CD8-positive, alpha-beta memory T cell (primary cell): ENCODE data around the gene ZBTB22. TPM values are rescaled to one million over a fixed set of nuclear protein-coding genes. Genes with fewer than 3 reads are reported as not detected.

Experiments
- CTCF ChIA-PET: fragments of 350-600 bp; sonication (Branson Sonifier 250); formaldehyde crosslinking; loops from one replicate; lab custom pipeline; 2021; ENCODE audit warnings: antibody characterized with exemption; lab: Charles Lee
- POLR2A ChIA-PET: fragments of 350-600 bp; sonication (Branson Sonifier 250); formaldehyde crosslinking; loops from one replicate; lab custom pipeline; 2021; ENCODE audit warnings: antibody characterized with exemption; lab: Charles Lee
- DNase-seq, 5 donors: peaks; one replicate each; pipeline versions ENCODE4 v3.0.0 to v3.0.0-alpha.2; 2020 to 2022; ENCODE audit warnings: mixed read lengths in 1 of 5
- H3K27ac ChIP-seq: one replicate; pipeline ENCODE4 v1.7.0; 2013; ENCODE audit warnings: low read depth, mild to moderate bottlenecking, low read length, moderate library complexity
- H3K27me3 ChIP-seq: 2 replicates; pipeline ENCODE4 v1.7.0; 2013; ENCODE audit warnings: low read length, mild to moderate bottlenecking; ENCODE audit not compliant: insufficient read depth, poor library complexity, severe bottlenecking
- H3K36me3 ChIP-seq: 2 replicates; pipeline ENCODE4 v1.7.0; 2013; ENCODE audit warnings: mild to moderate bottlenecking, low read length, moderate library complexity; ENCODE audit not compliant: insufficient read depth
- H3K4me1 ChIP-seq: 2 replicates; pipeline ENCODE4 v1.7.0; 2013; ENCODE audit warnings: mild to moderate bottlenecking, low read length, moderate library complexity; ENCODE audit not compliant: insufficient read depth
- H3K4me3 ChIP-seq: 2 replicates; pipeline ENCODE4 v1.7.0; 2013; ENCODE audit warnings: mild to moderate bottlenecking, low read length
- H3K9me3 ChIP-seq: 2 replicates; pipeline ENCODE4 v1.7.0; 2013; ENCODE audit warnings: mild to moderate bottlenecking, low read length
- H3K27ac Mint-ChIP-seq, 8 donors: one replicate each; pipeline ENCODE4 v1.8.0; 2020 to 2021; ENCODE audit warnings: mixed read lengths in 8 of 8, mild to moderate bottlenecking in 6 of 8, inconsistent platforms in 3 of 8, moderate library complexity in 3 of 8
- H3K27me3 Mint-ChIP-seq, 2 donors: one replicate each; pipeline ENCODE4 v1.8.0; 2020 to 2021; ENCODE audit warnings: mixed read lengths in 2 of 2, mild to moderate bottlenecking in 1 of 2, moderate library complexity in 1 of 2
- H3K36me3 Mint-ChIP-seq, 3 donors: one replicate each; pipeline ENCODE4 v1.8.0; 2020 to 2021; ENCODE audit warnings: mixed read lengths in 3 of 3, inconsistent platforms in 1 of 3, mild to moderate bottlenecking in 1 of 3
- H3K4me1 Mint-ChIP-seq, 3 donors: one replicate each; pipeline ENCODE4 v1.8.0; 2020 to 2021; ENCODE audit warnings: mixed read lengths in 3 of 3, inconsistent platforms in 1 of 3, mild to moderate bottlenecking in 1 of 3
- H3K4me3 Mint-ChIP-seq, 7 donors: one replicate each; pipeline ENCODE4 v1.8.0; 2020 to 2021; ENCODE audit warnings: mixed read lengths in 7 of 7, mild to moderate bottlenecking in 6 of 7, moderate library complexity in 4 of 7, inconsistent platforms in 2 of 7
- H3K9me3 Mint-ChIP-seq, 5 donors: one replicate each; pipeline ENCODE4 v1.8.0; 2020 to 2022; ENCODE audit warnings: mixed read lengths in 5 of 5, mild to moderate bottlenecking in 3 of 5, moderate library complexity in 2 of 5, inconsistent platforms in 1 of 5
- polyA plus RNA-seq: library from polyadenylated mRNA; unstranded; fragments of 300-500 nt; fragmentation: Illumina TruSeq; gene quantifications from one replicate; pipeline ENCODE4 v1.2.3, GENCODE V29; 2021
- total RNA-seq, 2 experiments: library from RNA; stranded (reverse); gene quantifications; one replicate each; pipeline ENCODE4 v1.2.3, GENCODE V29; 2021

ZBTB22 gene
- total and polyA plus RNA-seq, 3 experiments from 2014 or later: 6.9 to 12.7 (median 7.8) TPM

DNA sequence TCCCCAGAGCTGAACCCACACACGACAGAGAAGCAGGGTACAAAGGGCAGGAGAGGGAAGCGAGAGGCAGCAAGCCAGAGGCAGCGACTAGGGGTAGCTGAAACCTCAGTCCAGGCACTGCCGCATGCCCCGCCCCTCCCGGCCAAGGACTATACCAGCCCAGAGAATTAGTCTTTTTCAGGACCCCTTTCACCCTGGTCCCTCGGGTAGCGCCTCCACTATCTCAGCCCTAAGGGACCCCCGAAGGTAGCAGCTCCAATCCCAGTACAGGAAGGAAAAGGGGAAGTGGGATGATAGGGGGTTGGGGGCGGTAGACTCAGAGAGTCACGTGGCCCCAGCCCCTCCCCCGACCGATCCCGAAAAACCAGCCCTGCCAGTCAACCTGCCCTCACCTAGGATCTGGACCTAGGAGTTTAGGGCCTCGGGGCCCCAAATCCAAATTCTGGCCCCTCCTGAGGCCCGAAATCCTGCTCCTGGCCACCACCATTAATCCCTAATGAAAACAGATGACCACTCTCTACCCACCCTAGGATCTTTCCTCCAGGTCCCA, 20.1 kb downstream of the ZBTB22 start:
- peaks cover 11% of the 10 kb centered on the region for H3K4me1 ChIP-seq
- Mint-ChIP-seq H3K4me3 (peak overlapping the region; percentile 52 to 99 (median 98)), H3K9me3 (no peaks in the 10 kb centered on the region), H3K36me3 (peaks cover 0 to 73% (median 11%) of the 10 kb centered on the region in 3 donors), H3K27me3 (peaks cover 0 to 5% of the 10 kb centered on the region in 2 donors), H3K27ac (peak overlapping the region; percentile 54 to 96 (median 85)), H3K4me1 (peaks cover 31 to 44% (median 31%) of the 10 kb centered on the region in 3 donors)
- peaks cover 16% of the 10 kb centered on the region for H3K36me3 ChIP-seq
- POLR2A ChIA-PET: interaction anchor here (0.8 to 2.7 kb wide), 4 partner anchors 19 to 26 kb away, joined by 3 to 22 read pairs (median 5); partner anchors contain the start of genes B3GALT4, RPS18 and VPS52
- no peaks in the 10 kb centered on the region for H3K9me3 ChIP-seq
- CTCF ChIA-PET: interaction anchor here (1.6 to 4.2 kb wide), 2 partner anchors 20 to 26 kb away, joined by 4 to 33 read pairs; partner anchors contain the start of genes B3GALT4, RPS18 and VPS52
- no peak for DNase-seq
- peak overlapping the region; percentile 54 for H3K27ac ChIP-seq
- no peak overlapping the region for H3K4me3 ChIP-seq
- no peaks in the 10 kb centered on the region for H3K27me3 ChIP-seq

DNA sequence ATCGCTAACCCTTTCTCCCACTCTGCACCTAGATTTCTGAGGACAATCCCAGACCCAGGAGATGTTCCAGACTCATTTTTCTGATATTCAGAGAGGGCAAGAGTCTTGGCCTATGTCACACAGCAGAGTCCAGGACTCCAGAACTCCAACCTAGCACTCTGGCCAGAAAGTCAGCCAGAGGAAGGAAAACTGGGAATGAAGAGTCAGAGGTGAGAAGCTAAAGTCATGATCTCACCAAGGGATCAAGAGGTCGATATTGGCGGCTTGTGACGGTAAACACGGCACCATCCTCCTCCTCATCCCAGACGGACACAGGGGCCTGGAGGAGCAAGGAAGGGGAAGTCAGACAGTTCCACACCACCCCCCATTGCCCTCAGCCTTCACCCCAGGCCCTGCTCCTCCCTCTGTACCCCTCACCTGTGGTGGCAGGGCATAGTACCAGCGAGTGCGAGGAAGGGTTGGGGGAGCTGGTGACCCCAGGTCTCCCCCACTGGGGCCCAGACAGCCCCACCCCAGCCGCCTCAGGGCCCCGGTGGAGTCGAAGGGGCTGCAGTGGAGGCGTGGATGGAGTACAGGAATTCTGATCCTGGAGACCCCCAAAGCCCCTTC, 20.6 kb downstream of the ZBTB22 start:
- Mint-ChIP-seq H3K4me3 (peak overlapping the region; percentile 52 to 99 (median 98)), H3K9me3 (no peaks in the 10 kb centered on the region), H3K27ac (peak overlapping the region; percentile 16 to 89 (median 76)), H3K36me3 (peaks cover 0 to 73% (median 13%) of the 10 kb centered on the region in 3 donors), H3K27me3 (peaks cover 0 to 5% of the 10 kb centered on the region in 2 donors), H3K4me1 (peaks cover 31 to 43% (median 31%) of the 10 kb centered on the region in 3 donors)
- no peak for DNase-seq
- CTCF ChIA-PET: interaction anchor here (1.6 to 4.2 kb wide), 2 partner anchors 19 to 25 kb away, joined by 4 to 33 read pairs; partner anchors contain the start of genes B3GALT4, RPS18 and VPS52
- no peak overlapping the region for H3K4me3 ChIP-seq
- H3K27me3 ChIP-seq: no peaks in the 10 kb centered on the region
- H3K9me3 ChIP-seq: no peaks in the 10 kb centered on the region
- H3K36me3 ChIP-seq: peaks cover 22% of the 10 kb centered on the region
- POLR2A ChIA-PET: interaction anchor here (0.8 to 1.4 kb wide), 2 partner anchors 20 to 25 kb away, joined by 3 to 6 read pairs; partner anchors contain the start of genes B3GALT4, RPS18 and VPS52
- H3K27ac ChIP-seq: peak overlapping the region; percentile 54
- H3K4me1 ChIP-seq: peaks cover 11% of the 10 kb centered on the region

DNA sequence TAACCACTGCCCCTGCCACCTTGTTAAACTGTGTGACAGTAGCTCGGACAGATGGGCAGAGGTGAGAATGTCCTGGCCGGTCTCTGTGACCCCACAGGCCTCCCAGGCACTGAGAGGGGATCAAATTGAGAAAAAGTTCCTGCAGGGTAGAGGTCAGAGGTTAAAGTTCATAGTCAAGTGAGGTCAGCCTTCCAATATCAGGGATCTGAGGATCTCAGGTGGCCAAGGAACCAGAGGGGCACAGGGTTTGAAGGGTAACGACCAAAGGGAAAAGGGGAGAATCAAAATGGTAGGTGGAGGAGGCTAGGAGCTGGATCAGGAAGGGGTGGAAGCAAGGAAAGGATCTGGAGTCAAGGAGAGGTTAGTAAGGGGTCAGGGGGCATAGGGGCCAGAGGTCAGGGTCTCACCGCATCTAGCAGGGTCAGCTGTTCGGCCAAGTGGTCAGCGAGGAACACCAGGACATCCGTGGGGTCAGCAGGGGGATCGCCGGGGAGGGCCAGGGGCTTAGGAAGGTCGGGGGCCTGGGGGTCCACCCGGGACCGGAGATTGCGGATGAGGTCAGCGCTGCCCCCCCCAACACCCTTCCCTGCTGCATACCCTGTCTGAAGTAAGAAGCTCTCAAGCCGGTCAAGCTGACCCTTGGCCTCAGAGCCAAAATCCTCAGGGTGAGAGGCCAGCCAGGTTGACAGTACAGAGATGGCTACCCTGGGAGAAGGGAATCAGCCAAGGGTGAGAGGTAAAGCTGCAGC, 21.7 kb downstream of the ZBTB22 start:
- Mint-ChIP-seq H3K36me3 (peaks cover 0 to 74% (median 15%) of the 10 kb centered on the region in 3 donors), H3K27ac (peak overlapping the region in 6 of 8 donors; percentile 26 to 85 (median 62)), H3K9me3 (no peaks in the 10 kb centered on the region), H3K4me1 (peaks cover 29 to 41% (median 34%) of the 10 kb centered on the region in 3 donors), H3K4me3 (peak overlapping the region in 4 of 7 donors; percentile 74 to 99 (median 91)), H3K27me3 (peaks cover 0 to 5% of the 10 kb centered on the region in 2 donors)
- Histone ChIP-seq H3K36me3 (peaks cover 27% of the 10 kb centered on the region), H3K27me3 (no peaks in the 10 kb centered on the region), H3K4me3 (no peak overlapping the region), H3K9me3 (no peaks in the 10 kb centered on the region), H3K4me1 (peaks cover 11% of the 10 kb centered on the region), H3K27ac (no peak overlapping the region)
- ChIA-PET CTCF (interaction anchor here (0.6 to 4.2 kb wide), 2 partner anchors 18 to 48 kb away, joined by 3 to 33 read pairs; partner anchors contain the start of gene B3GALT4), POLR2A (interaction anchor here (1.4 kb wide), 1 partner anchor 24 kb away, joined by 3 read pairs; the partner anchor contains the start of genes RPS18 and VPS52)
- no peak for DNase-seq

DNA sequence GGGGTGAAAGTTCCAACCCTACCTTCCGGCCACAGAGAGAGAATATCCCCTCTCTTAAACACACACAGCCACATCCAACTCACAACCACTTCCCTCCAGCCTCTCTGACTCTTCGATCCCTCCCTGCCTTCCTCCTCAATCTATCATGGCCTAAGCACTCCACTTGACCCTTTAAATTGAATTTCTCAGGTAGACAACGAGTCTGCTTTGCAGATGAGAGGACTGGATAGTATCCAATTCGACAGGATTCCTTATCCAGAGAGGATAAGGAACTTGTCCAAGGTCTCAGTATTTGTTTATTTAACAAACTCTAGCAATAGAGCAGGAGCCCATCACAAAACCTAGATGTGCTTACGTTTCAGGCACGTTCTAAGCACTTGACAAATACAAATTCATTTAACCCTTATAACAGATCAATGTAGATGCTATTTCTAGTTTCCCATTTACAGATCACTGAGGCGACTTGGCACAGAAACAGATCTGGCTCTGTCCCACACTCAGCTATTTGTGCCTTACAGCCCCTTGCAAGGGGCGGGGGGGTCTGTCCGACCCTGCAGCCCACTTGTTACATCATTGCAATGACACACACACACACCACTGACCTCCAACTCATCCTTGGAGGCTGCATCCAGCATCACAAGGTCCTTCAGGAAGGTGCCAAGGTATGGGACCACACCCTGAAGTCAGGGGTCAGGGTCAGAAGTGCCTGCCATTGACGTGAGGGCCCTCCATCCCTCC, 23.3 kb downstream of the ZBTB22 start:
- no peak overlapping the region for H3K27ac ChIP-seq
- DNase-seq: no peak
- Mint-ChIP-seq H3K4me3 (peak overlapping the region in 2 of 7 donors; percentile 10 to 32), H3K9me3 (no peaks in the 10 kb centered on the region), H3K4me1 (peaks cover 34 to 45% (median 39%) of the 10 kb centered on the region in 3 donors), H3K27me3 (peaks cover 0 to 1% of the 10 kb centered on the region in 2 donors), H3K36me3 (peaks cover 0 to 70% (median 14%) of the 10 kb centered on the region in 3 donors), H3K27ac (peak overlapping the region in 5 of 8 donors; percentile 39 to 92 (median 60))
- peaks cover 27% of the 10 kb centered on the region for H3K36me3 ChIP-seq
- no peaks in the 10 kb centered on the region for H3K27me3 ChIP-seq
- ChIA-PET CTCF (no interaction called here), POLR2A (no interaction called here)
- no peaks in the 10 kb centered on the region for H3K9me3 ChIP-seq
- peaks cover 18% of the 10 kb centered on the region for H3K4me1 ChIP-seq
- no peak overlapping the region for H3K4me3 ChIP-seq

DNA sequence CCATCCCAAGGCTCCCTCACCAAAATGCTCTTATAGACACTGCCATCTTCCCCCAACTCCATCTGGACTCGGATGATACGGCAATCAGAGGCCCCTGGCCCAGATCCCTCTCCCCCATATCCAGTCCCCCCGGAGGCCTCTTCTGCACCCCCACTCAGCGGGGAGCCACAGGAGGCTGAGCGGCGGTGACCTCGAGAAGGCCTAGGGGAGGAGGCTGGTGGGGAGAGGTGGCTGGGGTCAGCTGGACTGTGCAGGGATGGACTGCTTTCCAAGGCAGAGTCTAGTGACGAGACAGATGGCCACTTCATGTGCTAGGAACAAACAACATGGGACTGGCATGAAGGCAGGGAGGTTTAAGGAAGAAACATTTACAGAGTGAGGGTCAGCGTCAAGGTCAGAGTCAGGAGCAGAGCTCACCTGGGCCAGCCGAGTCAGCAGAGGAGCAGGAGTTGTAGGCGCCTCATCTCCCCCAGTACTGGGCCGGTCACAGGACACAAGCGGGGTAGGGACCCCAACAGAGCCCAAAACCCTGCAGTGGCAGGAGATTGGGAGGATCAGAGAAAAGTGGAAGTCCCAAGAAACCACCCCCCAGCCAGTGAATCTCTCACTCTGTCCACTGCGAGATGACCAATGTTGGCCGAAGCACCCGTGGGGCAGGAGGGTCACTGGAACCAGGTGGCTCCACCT, 24.4 kb downstream of the ZBTB22 start:
- ChIA-PET CTCF (interaction anchor here (1.3 to 2.0 kb wide), 2 partner anchors 15 to 52 kb away, joined by 4 to 5 read pairs; no protein-coding TSS in a partner anchor), POLR2A (interaction anchor here (0.9 kb wide), 1 partner anchor 16 kb away, joined by 3 read pairs; no protein-coding TSS in a partner anchor)
- no peak overlapping the region for H3K4me3 ChIP-seq
- Mint-ChIP-seq H3K9me3 (no peaks in the 10 kb centered on the region), H3K27ac (peak overlapping the region in 2 of 8 donors; percentile 70 to 88), H3K27me3 (peaks cover 0 to under 1% of the 10 kb centered on the region in 2 donors), H3K4me1 (peaks cover 42 to 53% (median 46%) of the 10 kb centered on the region in 3 donors), H3K4me3 (peak overlapping the region in 1 of 7 donors; percentile 38), H3K36me3 (peaks cover 3 to 72% (median 15%) of the 10 kb centered on the region in 3 donors)
- no peaks in the 10 kb centered on the region for H3K9me3 ChIP-seq
- H3K27ac ChIP-seq: no peak overlapping the region
- H3K27me3 ChIP-seq: no peaks in the 10 kb centered on the region
- H3K36me3 ChIP-seq: peaks cover 27% of the 10 kb centered on the region
- peaks cover 24% of the 10 kb centered on the region for H3K4me1 ChIP-seq
- DNase-seq: no peak

DNA sequence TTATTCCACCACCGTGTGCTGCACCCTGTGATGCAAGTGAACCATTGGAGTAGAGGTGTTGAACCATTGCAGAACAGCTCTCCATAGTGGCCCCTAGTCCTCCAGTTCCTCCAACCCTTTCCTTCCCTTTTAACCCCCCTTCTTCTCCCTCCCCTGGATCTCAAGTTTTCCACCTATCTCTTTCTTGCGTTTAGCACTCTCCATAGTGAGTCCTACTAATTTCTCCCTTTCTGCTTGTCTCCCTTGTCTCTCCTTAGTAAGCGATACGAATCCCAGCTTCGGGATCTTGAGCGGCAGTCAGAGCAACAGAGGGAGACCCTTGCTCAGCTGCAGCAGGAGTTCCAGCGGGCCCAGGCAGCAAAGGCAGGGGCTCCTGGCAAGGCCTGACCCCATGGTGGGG, 27.1 kb downstream of the ZBTB22 start:
- Mint-ChIP-seq H3K27me3 (no peaks in the 10 kb centered on the region), H3K9me3 (no peaks in the 10 kb centered on the region), H3K36me3 (peaks cover 6 to 77% (median 17%) of the 10 kb centered on the region in 3 donors), H3K4me3 (peak overlapping the region; percentile 89 to 99 (median 97)), H3K4me1 (peaks cover 37 to 52% (median 49%) of the 10 kb centered on the region in 3 donors), H3K27ac (peak overlapping the region in 7 of 8 donors; percentile 79 to 99 (median 95))
- peak overlapping the region; percentile 99 for H3K4me3 ChIP-seq
- no peaks in the 10 kb centered on the region for H3K9me3 ChIP-seq
- ChIA-PET POLR2A (interaction anchor here (2.8 to 3.6 kb wide), 4 partner anchors 9 to 54 kb away, joined by 20 to 43 read pairs (median 38); partner anchors contain the start of genes B3GALT4, RGL2, RPS18 and VPS52), CTCF (interaction anchor here (1.2 to 5.3 kb wide), 5 partner anchors 9 to 54 kb away, joined by 4 to 38 read pairs (median 11); partner anchors contain the start of genes B3GALT4, RPS18 and VPS52)
- DNase-seq: no peak
- H3K4me1 ChIP-seq: peaks cover 24% of the 10 kb centered on the region
- H3K36me3 ChIP-seq: peaks cover 35% of the 10 kb centered on the region
- H3K27ac ChIP-seq: no peak overlapping the region
- H3K27me3 ChIP-seq: no peaks in the 10 kb centered on the region
